GM23338 (cell line): ENCODE data around the gene COX6B2. TPM values are rescaled to one million over a fixed set of nuclear protein-coding genes. Genes with fewer than 3 reads are reported as not detected.

Source experiments
- ATAC-seq: fragments of 200-7000 bp; cut with Tn5 transposase; 3 replicates; pipeline ENCODE4 v1.9.1; 2020
- DNase-seq: peaks from one replicate; pipeline ENCODE4 v3.0.0-alpha.2; 2015; ENCODE audit warnings: low spot score
- H2AFZ ChIP-seq: fragments of 200-600 bp; sonication (generic); 2 replicates; pipeline ENCODE4 v1.8.0; 2016; ENCODE audit warnings: antibody characterized with exemption, mild to moderate bottlenecking, moderate library complexity
- H3F3A ChIP-seq: fragments of 200-600 bp; sonication (generic); replicated peaks from 2 replicates; pipeline ENCODE4 v1.8.0; 2017; ENCODE audit warnings: antibody characterized with exemption, mixed run types, low read depth
- H3K27ac ChIP-seq: fragments of 200-600 bp; sonication (generic); 2 replicates; pipeline ENCODE4 v1.6.1; 2016; ENCODE audit warnings: low read depth
- H3K27me3 ChIP-seq: fragments of 200-600 bp; sonication (generic); 2 replicates; pipeline ENCODE4 v1.8.0; 2016; ENCODE audit warnings: mild to moderate bottlenecking, mixed run types, moderate library complexity; ENCODE audit not compliant: insufficient read depth
- H3K36me3 ChIP-seq: fragments of 200-600 bp; sonication (generic); 2 replicates; pipeline ENCODE4 v1.8.0; 2016; ENCODE audit warnings: mild to moderate bottlenecking; ENCODE audit not compliant: insufficient read depth
- H3K4me1 ChIP-seq: fragments of 200-600 bp; sonication (generic); 2 replicates; pipeline ENCODE4 v1.8.0; 2016; ENCODE audit warnings: mild to moderate bottlenecking, moderate library complexity; ENCODE audit not compliant: insufficient read depth
- H3K4me2 ChIP-seq: fragments of 200-600 bp; sonication (generic); 2 replicates; pipeline ENCODE4 v1.7.1; 2017; ENCODE audit warnings: mixed run types
- H3K4me3 ChIP-seq: fragments of 200-600 bp; sonication (generic); 2 replicates; pipeline ENCODE4 v1.6.1; 2016; ENCODE audit warnings: mixed run types
- H3K79me2 ChIP-seq: fragments of 200-600 bp; sonication (generic); replicated peaks from 2 replicates; pipeline ENCODE4 v1.8.0; 2017; ENCODE audit warnings: mild to moderate bottlenecking; ENCODE audit not compliant: insufficient read depth
- H3K9me2 ChIP-seq: fragments of 200-600 bp; sonication (generic); 2 replicates; pipeline ENCODE4 v1.8.0; 2017; ENCODE audit not compliant: insufficient read depth
- H4K20me1 ChIP-seq: fragments of 200-600 bp; sonication (generic); replicated peaks from 2 replicates; pipeline ENCODE4 v1.8.0; 2017; ENCODE audit warnings: mild to moderate bottlenecking; ENCODE audit not compliant: insufficient read depth
- H3K27ac Mint-ChIP-seq: 2 replicates; pipeline ENCODE4 v1.8.0; 2020; ENCODE audit warnings: inconsistent platforms, mild to moderate bottlenecking, moderate library complexity, mixed read lengths
- H3K27me3 Mint-ChIP-seq: 3 replicates; pipeline ENCODE4 v1.8.0; 2022; ENCODE audit warnings: low read depth, mild to moderate bottlenecking, moderate library complexity, mixed read lengths, inconsistent platforms; ENCODE audit not compliant: insufficient read depth, poor library complexity
- H3K36me3 Mint-ChIP-seq: 3 replicates; pipeline ENCODE4 v1.8.0; 2021; ENCODE audit warnings: low read depth, mild to moderate bottlenecking, inconsistent platforms, moderate library complexity, mixed read lengths
- H3K4me1 Mint-ChIP-seq: 3 replicates; pipeline ENCODE4 v1.8.0; 2020; ENCODE audit warnings: mild to moderate bottlenecking, inconsistent platforms, mixed read lengths
- H3K4me3 Mint-ChIP-seq: 3 replicates; pipeline ENCODE4 v1.8.0; 2021; ENCODE audit warnings: moderate library complexity, mild to moderate bottlenecking, inconsistent platforms, mixed read lengths
- H3K9me3 Mint-ChIP-seq: 3 replicates; pipeline ENCODE4 v1.8.0; 2020; ENCODE audit warnings: moderate library complexity, mild to moderate bottlenecking, inconsistent platforms, mixed read lengths
- CREB1 ChIP-seq: fragments of 250-450 bp; sonication (Bioruptor Pico); IDR thresholded peaks from 2 replicates; pipeline ENCODE4 v1.5.0; 2020; ENCODE audit warnings: low read depth, mild to moderate bottlenecking, moderate library complexity
- EZH2 ChIP-seq: fragments of 200-600 bp; sonication (generic); IDR thresholded peaks from one replicate; pipeline ENCODE4 v1.8.0; 2017; ENCODE audit warnings: antibody characterized with exemption, mild to moderate bottlenecking, low read depth; ENCODE audit not compliant: unreplicated experiment
- NANOG ChIP-seq: IDR thresholded peaks from 2 replicates; pipeline ENCODE4 v1.6.1; 2016; ENCODE audit warnings: antibody characterized with exemption, borderline replicate concordance
- POLR2AphosphoS5 ChIP-seq: IDR thresholded peaks from 2 replicates; pipeline ENCODE4 v1.6.1; 2016; ENCODE audit warnings: antibody characterized with exemption, low read depth
- ZNF114 ChIP-seq: fragments of 250-450 bp; sonication (Bioruptor Pico); IDR thresholded peaks from 2 replicates; pipeline ENCODE4 v1.5.0; 2020; ENCODE audit warnings: mild to moderate bottlenecking, moderate library complexity
- ZNF331 ChIP-seq: fragments of 250-450 bp; sonication (Bioruptor Pico); IDR thresholded peaks from 2 replicates; pipeline ENCODE4 v1.5.0; 2020; ENCODE audit warnings: low read depth, mild to moderate bottlenecking, moderate library complexity
- ZNF462 ChIP-seq: fragments of 250-450 bp; sonication (Bioruptor Pico); IDR thresholded peaks from 2 replicates; pipeline ENCODE4 v1.5.0; 2020; ENCODE audit warnings: mild to moderate bottlenecking, moderate library complexity
- polyA plus RNA-seq: library from polyadenylated mRNA; unstranded; fragments of >200 nt; fragmentation: Nextera tagmentation; extraction: Ambion mirVana; gene quantifications from 2 replicates; pipeline ENCODE4 v1.2.1, GENCODE V29; 2016
- total RNA-seq: library from RNA; depleted of rRNA; stranded (reverse); fragments of >200 nt; shearing (Covaris generic); gene quantifications from 2 replicates; pipeline ENCODE4 v1.2.3, GENCODE V29; 2014
- TF ChIP-seq, protein P1 (sequence below): IDR thresholded peaks from one replicate; pipeline ENCODE4 v1.6.1; 2018; ENCODE audit warnings: antibody characterized with exemption; ENCODE audit not compliant: unreplicated experiment
- TF ChIP-seq, protein P2 (sequence below): IDR thresholded peaks from 2 replicates; pipeline ENCODE4 v1.6.1; 2016; ENCODE audit warnings: antibody characterized with exemption
- TF ChIP-seq, protein P3 (sequence below), 2 experiments: fragments of 200-600 bp in 1 of 2; sonication (generic) in 1 of 2; conservative IDR thresholded peaks; 2 replicates each; pipeline versions ENCODE4 v1.5.1 to v1.6.1; 2016 to 2017; ENCODE audit warnings: antibody characterized with exemption in 2 of 2, low read depth in 2 of 2, mild to moderate bottlenecking in 2 of 2, moderate library complexity in 1 of 2

The COX6B2 gene
- total and polyA plus RNA-seq, 2 experiments from 2014 or later, result 2.7 to 5.3 TPM

DNA sequence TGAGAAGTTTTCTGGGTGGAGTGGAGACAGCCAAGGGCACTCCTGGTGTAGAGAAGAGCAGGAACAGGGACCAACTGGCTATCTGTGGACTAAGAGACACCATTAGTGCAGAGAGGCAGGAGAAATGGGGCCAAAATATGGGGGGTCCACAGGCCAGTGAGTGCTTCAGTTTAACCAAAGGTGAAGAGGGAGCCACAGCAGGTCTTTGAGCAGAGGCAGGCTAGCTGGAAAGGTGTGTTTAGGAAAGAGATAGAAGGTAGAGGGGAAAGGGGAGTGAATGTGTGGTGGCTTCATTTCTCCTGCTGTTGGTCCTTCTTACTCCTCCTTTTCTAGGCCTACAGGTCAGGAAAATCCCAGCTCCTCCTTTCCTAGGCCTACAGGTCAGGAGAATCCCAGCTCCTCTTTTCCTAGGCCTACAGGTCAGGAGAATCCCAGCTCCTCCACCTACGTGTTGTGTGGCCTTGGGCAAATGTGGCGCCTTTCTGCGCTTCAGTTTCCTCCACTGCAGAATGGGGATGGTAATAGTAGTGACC is 28.1 kb upstream of the COX6B2 start (continued):
- TF ChIP-seq ZNF462 (CRISPR knock-in tag) (no peak), POLR2AphosphoS5 (no peak)

GRCh38 chr19:55382013-55382412 is 27.5 kb upstream of the COX6B2 start:
- Mint-ChIP-seq H3K4me3 (peak overlapping the region; percentile 40; the same call in 1 of the 3 replicates), H3K27me3 (peaks cover 46% of the 10 kb centered on the region), H3K36me3 (peaks cover 17% of the 10 kb centered on the region), H3K4me1 (peaks cover 33% of the 10 kb centered on the region), H3K9me3 (peaks cover 5% of the 10 kb centered on the region; the same call in 2 of the 3 replicates), H3K27ac (no peak overlapping the region)
- peaks cover 33% of the 10 kb centered on the region for H3K27me3 ChIP-seq
- H3F3A ChIP-seq, result peaks cover 22% of the 10 kb centered on the region
- H3K9me2 ChIP-seq, result no peaks in the 10 kb centered on the region
- H3K4me1 ChIP-seq, result peaks cover 30% of the 10 kb centered on the region
- no peak overlapping the region for H3K27ac ChIP-seq
- DNase-seq (no peak), ATAC-seq (no peak)
- no peak overlapping the region for H2AFZ ChIP-seq
- H3K4me3 ChIP-seq, result no peak overlapping the region
- H3K36me3 ChIP-seq, result peaks cover 4% of the 10 kb centered on the region; the same call in 1 of the 2 replicates
- peaks cover 17% of the 10 kb centered on the region for H3K79me2 ChIP-seq
- peaks cover 16% of the 10 kb centered on the region for H4K20me1 ChIP-seq
- no peak overlapping the region for H3K4me2 ChIP-seq
- TF ChIP-seq ZNF114 (CRISPR knock-in tag), result no peak
- TF ChIP-seq, protein P1, sequence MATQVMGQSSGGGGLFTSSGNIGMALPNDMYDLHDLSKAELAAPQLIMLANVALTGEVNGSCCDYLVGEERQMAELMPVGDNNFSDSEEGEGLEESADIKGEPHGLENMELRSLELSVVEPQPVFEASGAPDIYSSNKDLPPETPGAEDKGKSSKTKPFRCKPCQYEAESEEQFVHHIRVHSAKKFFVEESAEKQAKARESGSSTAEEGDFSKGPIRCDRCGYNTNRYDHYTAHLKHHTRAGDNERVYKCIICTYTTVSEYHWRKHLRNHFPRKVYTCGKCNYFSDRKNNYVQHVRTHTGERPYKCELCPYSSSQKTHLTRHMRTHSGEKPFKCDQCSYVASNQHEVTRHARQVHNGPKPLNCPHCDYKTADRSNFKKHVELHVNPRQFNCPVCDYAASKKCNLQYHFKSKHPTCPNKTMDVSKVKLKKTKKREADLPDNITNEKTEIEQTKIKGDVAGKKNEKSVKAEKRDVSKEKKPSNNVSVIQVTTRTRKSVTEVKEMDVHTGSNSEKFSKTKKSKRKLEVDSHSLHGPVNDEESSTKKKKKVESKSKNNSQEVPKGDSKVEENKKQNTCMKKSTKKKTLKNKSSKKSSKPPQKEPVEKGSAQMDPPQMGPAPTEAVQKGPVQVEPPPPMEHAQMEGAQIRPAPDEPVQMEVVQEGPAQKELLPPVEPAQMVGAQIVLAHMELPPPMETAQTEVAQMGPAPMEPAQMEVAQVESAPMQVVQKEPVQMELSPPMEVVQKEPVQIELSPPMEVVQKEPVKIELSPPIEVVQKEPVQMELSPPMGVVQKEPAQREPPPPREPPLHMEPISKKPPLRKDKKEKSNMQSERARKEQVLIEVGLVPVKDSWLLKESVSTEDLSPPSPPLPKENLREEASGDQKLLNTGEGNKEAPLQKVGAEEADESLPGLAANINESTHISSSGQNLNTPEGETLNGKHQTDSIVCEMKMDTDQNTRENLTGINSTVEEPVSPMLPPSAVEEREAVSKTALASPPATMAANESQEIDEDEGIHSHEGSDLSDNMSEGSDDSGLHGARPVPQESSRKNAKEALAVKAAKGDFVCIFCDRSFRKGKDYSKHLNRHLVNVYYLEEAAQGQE, result no peak
- TF ChIP-seq, protein P2, sequence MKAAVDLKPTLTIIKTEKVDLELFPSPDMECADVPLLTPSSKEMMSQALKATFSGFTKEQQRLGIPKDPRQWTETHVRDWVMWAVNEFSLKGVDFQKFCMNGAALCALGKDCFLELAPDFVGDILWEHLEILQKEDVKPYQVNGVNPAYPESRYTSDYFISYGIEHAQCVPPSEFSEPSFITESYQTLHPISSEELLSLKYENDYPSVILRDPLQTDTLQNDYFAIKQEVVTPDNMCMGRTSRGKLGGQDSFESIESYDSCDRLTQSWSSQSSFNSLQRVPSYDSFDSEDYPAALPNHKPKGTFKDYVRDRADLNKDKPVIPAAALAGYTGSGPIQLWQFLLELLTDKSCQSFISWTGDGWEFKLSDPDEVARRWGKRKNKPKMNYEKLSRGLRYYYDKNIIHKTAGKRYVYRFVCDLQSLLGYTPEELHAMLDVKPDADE, result no peak
- TF ChIP-seq NANOG, result no peak
- no peak for TF ChIP-seq ZNF331
- no peak for TF ChIP-seq EZH2
- no peak for TF ChIP-seq CREB1
- TF ChIP-seq, protein P3, sequence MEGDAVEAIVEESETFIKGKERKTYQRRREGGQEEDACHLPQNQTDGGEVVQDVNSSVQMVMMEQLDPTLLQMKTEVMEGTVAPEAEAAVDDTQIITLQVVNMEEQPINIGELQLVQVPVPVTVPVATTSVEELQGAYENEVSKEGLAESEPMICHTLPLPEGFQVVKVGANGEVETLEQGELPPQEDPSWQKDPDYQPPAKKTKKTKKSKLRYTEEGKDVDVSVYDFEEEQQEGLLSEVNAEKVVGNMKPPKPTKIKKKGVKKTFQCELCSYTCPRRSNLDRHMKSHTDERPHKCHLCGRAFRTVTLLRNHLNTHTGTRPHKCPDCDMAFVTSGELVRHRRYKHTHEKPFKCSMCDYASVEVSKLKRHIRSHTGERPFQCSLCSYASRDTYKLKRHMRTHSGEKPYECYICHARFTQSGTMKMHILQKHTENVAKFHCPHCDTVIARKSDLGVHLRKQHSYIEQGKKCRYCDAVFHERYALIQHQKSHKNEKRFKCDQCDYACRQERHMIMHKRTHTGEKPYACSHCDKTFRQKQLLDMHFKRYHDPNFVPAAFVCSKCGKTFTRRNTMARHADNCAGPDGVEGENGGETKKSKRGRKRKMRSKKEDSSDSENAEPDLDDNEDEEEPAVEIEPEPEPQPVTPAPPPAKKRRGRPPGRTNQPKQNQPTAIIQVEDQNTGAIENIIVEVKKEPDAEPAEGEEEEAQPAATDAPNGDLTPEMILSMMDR (conservative IDR thresholded peaks at IDR 0.05; ENCODE audit: low read depth in 2 of 2), result no peak
